Measurements from ENCODE around the gene WNT3.
"Not testable (repeated sequence)": the region's sequence is repeated elsewhere in the genome, so short reads cannot be mapped to it uniquely, and the experiment has no call there.

Gene WNT3

DNA sequence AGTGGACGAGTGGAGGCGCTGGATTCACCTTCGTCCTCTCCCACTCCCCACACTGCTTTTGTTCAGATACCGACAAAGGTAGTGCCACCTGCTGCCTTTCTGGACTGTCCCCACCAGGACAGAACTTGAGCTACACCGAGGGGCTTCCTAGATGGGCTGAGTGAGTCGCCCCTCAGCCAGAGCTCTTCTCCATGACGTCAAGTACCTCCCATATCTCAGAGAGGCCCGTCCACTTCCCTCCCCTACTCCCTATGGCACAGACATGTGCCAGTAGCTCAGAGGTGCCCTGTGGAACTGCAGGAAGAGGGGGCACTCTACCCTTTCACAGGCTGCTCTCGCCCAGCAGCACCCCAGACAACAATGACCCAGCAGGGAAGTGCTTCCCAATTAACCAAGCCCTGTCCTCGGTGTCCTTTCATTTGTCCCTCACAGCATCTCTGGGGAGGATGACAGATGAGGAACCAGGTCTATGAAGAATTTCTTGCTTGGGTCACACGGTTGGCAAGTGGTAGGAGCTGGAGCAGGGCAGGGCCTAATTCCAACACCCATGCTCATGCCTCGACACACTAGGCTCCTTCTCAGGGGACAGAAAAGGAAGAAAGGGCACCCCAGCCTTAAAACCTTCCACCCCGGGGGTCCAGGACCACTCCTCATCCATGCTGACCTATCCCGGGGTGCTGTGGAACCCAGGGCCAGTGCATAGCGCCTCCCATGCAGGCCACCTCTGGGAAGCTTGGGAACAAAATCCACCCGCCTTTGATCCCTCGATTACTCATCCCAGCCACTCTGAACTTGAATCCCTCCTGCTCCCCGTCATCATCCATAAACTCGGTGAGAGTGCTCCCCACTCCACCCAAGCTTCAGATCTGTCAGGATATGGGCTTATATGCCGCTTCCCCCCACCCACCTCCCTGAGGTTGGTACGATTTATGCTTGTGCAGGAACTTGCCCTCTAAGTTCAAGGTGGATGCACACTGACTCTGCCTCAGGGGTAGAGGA is 51.7 kb downstream of the WNT3 start:
- DNase-seq (ENCODE audit: low read depth in 3 of 3, low spot score in 1 of 3): no peak

DNA sequence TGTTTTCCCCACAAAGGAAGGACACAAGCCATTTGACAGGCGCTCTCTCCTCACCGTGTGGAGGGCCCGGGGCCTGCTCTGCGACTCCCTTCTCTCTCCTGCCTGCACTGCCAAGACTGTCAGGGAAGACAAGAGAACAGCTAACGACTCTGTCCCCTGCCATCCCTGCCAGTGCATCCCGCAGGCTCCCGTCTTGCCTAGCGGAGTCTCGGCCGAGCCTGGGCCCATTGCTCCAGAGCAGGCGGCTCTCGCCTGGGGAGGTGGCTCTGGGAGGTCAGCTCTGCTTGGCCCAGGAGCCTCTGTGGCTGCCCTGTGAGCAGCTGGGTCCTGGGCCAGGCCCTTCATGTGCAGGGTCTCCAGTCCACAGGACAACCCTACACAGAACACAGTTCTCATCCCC is 53.0 kb downstream of the WNT3 start:
- no peak for DNase-seq (ENCODE audit: low read depth in 3 of 3, low spot score in 1 of 3)

DNA sequence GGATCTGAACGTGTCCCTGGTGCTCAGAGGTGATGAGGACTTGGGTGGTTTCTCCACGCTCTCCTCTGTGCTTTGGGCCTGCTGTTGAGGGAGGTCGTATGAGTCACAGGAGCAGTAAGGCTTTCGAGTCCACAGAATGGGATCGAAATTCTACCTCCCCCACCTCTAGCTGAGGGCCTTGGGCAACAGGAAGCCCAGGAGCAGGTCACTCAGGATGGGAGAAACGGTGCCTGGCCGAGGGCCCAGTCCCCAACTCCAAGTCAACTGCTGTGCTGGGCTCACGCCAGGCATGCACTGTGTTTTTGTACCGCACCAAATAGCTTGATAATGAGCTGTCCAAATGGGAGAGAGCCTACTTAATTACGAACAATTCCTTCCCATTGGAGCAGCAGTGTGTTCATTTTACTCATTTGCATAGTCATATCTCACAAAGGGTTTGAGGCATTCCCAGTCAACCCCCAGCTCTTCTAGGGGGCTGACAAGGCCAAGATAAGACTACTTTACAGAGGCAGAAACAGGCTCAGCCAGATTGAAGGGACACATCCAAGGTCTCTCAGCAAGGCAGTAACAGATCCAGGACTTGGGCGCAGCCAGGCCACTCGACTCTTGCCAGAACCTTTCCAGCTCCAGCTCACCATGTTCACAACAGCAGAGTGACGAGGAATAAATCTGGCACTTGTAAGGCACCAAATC is 53.6 kb downstream of the WNT3 start:
- DNase-seq (ENCODE audit: low read depth in 3 of 3, low spot score in 1 of 3): no peak

DNA sequence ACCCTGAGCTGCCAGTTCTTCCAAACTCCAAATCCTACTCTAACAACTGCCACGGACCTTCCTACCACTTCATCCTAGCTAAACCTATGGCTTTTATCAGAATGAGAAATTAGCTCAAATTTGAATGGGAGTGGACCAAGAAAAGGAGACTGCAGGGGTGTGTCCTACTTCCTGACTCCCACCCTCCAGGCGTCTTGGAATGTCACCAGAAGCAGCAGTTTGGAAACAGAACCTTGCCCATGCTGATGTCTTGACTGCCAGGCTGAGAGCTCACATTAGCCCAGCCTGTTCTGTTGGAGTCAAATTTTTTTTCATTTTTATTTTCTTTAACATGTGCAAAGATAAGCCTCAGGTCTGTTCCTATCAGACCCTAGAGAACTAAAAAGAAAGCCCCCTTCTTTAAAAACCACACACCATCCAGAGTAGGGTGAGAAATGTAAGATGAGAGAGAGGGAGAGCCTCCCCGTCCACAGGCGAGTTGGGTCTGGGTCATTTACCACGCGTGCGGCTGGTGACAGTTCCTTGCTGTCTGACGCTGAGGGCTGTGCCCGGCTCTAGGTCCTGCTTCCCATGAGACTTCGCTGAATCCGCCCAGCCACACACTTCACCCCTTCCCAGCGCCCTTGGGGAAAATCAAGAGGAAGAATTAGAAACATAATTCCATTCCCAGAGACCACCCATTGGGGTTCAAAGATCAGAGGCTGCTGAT is 54.3 kb downstream of the WNT3 start:
- no peak for DNase-seq (ENCODE audit: low read depth in 3 of 3, low spot score in 1 of 3)

DNA sequence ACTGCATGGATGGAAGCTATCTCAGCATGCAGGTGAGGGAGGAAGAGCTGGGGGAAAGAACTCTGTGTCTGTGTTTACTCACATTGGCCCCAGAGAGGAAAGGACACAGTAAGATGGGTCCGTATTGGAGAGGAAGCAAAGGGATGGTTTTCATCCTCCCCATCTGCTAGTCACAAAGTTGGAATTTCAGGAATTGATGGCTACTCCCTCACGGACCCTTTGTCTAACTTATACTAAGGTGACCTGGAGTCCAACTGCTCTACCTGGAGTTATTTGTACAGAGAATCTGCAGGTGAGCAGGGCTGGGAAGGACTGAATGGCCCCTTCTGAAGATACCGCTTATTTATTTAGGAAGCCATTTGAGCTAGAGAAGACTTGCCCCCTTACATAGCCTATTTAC is 55.1 kb downstream of the WNT3 start:
- DNase-seq (ENCODE audit: low read depth in 3 of 3, low spot score in 1 of 3): no peak

DNA sequence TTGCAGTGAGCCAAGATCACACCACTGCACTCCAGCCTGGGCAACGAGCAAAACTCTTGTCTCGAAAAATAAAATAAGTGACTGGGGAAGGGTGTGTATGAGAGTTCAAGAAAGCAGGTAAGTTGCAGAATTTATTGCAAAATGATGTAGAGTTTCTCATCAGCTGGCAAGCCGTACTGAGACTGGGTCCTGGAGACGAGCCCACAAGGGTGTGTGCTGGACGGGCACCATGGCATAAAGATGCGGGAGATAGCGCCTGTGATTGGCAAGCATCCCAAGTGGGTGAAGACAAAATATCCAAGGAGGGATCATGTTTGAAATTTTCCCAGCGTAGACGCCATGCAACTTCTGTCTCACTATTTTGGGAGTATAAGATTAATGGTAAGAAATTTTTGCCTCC is 59.4 kb downstream of the WNT3 start:
- DNase-seq (ENCODE audit: low read depth in 3 of 3, low spot score in 1 of 3): no peak

DNA sequence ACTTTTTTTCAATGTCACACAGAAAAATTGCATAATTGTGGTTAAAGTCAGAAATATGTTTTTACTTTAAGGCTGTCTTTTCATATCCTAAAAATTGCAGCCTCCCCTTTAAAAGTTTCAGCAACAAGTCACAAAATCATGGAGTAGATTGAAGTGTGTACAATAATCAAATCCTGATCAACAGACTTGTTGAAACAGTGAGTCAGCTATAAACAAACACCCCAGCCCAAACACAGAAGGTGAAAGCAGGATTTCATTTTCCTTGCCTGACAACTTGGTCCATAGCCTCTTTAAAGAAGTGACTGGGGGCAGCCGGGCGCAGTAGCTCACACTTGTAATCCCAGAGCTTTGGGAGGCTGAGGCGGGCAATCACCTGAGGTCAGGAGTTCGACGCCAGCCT is 59.9 kb downstream of the WNT3 start:
- DNase-seq (ENCODE audit: low read depth in 3 of 3, low spot score in 1 of 3): no peak

DNA sequence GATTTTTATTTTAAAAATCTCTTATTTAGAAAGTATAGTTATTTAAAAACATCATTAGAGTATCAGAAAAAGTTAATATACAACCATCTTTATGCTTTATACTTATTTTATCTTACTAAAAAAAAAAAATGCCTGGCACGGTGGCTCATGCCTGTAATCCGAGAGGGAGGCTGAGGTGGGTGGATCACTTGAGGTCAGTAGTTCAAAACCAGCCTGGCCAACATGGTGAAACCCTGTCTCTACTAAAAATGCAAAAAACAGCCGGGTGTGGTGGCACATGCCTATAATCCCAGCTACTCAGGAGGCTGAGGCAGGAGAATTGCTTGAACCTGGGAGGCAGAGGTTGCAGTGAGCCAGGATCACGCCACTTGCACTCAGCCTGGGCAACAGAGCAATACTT is 60.9 kb downstream of the WNT3 start:
- not testable (repeated sequence) for DNase-seq (ENCODE audit: low read depth in 3 of 3, low spot score in 1 of 3)

DNA sequence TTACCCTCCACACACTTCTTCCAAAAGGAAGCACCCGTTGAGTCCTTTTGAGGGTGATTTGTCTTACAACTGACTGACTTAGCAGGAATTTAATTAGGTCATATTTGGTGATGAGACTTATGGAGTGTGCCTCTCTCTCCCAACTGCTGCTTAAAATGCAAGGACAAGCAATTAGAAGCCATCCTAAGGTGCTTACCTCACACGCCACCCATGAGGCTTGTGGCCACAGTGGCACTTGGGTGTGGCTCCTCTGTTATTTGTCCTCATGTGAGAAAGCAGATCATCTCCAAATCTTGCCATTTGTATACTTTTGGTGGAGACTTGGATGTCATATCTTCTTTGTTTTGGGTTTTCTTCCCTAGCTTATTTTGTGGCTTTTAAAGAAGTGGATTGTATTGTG is 61.6 kb downstream of the WNT3 start:
- no peak for DNase-seq (ENCODE audit: low read depth in 3 of 3, low spot score in 1 of 3)

DNA sequence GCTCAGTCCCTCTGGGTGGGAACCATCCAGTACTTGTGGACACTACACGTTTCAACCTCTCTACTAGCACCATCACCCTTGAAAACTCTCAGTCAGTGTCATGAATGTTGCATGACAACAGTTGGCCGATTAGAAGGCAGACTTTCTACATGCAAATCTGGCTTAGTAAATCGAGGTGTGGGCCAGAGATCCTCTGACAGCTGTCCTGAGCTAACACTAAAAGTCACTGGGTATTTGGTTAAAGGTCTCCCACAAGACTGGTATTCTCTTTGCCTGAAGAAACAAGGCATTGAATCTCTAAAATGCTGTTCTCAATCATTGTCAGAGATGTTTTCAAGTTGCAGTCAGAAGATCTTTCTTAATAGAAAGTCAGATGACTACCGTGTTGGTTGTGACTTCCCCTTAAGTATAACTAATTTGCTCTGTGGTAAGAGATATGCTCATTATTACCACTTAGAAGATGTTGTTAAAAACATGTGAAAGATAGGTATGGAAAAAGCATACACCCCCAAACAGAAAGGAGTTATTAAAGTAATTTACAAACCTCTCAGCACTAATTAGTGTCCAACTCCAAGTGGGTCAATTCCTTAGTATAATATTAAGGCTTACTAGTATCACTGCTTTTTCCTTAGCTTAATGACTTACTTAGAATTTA is 62.3 kb downstream of the WNT3 start:
- no peak for DNase-seq (ENCODE audit: low read depth in 3 of 3, low spot score in 1 of 3)

DNA sequence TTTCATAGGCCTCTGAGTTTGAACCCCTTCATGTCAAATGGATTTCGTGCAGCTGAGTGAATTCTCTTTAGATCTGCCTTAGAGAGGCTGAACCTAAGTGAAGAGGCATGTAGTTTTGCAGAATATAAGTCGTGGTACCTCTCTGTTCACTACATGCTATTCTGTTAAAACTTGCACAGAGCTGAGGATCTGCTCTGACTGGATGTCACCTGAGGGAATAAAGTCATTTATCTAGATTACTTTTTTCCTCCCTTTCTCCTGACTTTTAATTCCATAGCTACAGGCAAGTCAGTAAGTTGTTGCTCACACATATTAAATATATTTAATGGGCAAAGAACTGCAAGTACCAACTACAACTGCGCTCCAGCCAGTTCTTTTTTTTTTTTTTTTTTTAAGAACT is 64.7 kb downstream of the WNT3 start:
- no peak for DNase-seq (ENCODE audit: low read depth in 3 of 3, low spot score in 1 of 3)

DNA sequence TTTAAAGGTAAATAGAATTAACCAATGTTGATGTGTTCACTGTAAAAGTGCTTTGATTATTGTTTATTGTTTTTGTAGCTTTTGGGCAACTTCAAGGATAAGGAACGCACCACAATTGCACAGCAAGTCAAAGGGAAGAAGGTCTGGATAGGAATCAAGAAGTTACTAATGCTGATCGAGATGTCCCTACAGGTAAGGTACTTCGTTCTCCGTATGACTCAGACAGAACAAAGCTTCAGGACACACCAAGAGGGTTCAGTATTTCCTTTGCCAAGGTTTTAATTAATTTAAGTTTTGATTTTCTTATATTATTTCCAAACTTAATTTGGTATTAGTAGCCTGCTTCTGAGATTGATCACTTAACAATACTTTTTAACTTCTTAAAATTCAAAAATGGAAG is 67.1 kb downstream of the WNT3 start:
- DNase-seq (ENCODE audit: low read depth in 3 of 3, low spot score in 1 of 3): no peak

DNA sequence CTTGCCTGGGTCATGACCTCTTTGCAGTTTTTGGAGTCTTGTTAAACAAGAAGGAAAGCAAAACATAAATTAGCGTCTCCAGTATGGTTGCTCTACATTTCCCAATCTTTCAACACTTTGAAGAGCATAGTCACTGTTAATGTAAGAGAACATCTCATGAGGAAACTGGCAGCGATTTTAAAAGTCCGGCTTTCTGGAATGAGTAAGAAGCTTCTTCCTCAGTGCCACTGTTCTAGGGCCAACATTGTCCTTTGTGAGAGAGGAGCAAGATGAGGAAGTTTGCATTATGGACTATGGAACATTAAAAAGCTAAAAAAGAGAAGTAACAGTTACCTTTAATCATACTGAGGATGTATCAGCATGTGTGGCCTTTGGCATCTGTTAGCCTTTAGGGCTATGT is 73.1 kb downstream of the WNT3 start:
- DNase-seq (ENCODE audit: low read depth in 3 of 3, low spot score in 1 of 3): no peak

DNA sequence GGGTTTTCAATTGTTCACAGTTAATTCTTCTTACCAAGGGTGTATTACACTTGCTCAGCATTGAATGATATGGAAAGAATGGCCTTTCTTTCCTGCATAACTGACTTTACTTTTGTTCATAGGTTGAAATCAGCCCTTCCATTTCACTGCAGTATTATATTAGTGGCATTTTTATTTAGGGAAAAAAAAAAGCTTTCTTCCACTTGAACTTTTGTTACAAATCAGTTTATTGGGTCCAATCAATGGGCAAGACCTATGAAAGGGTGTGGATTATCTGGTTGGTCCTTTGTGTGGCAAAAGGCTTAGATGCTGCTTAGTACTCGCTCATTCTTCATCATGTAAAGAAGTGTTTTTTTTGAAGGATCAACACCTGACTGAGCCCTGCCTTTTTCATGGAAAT is 74.1 kb downstream of the WNT3 start:
- DNase-seq (ENCODE audit: low read depth in 3 of 3, low spot score in 1 of 3): no peak

DNA sequence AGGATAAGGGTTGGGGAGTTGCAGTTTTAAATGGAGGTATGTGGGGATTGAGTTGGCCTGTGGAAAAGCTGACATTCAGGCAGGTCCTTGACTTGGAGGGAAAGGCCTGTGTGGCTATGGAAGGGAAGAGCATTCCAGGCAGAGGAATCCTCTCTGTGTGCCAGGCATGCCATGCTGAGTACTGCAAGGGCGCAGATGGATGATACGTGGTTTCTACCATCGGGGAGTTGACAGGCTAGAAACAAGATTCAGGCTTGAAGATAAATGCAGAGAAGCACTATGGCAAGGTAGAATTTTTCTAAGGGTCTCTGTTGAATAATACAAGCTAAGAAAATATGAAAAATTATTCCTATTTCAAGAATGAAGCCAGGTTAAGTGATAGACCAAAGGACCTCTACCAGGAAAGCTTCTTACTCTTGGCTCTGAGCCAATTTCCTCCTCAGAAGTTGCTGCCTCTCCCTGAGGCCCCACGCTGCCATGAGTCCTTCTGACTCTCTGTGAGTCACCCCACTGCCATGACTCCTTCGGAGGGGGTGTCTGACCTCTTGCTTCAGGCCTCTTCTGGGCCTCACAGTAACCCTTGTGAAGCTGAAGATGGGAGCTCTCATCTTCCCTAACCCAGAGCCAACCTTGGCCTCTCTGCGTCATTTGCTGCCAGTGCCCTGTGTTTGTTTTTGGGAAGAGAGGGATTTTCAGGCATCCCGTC is 75.8 kb downstream of the WNT3 start:
- DNase-seq (ENCODE audit: low read depth in 3 of 3, low spot score in 1 of 3): no peak

DNA sequence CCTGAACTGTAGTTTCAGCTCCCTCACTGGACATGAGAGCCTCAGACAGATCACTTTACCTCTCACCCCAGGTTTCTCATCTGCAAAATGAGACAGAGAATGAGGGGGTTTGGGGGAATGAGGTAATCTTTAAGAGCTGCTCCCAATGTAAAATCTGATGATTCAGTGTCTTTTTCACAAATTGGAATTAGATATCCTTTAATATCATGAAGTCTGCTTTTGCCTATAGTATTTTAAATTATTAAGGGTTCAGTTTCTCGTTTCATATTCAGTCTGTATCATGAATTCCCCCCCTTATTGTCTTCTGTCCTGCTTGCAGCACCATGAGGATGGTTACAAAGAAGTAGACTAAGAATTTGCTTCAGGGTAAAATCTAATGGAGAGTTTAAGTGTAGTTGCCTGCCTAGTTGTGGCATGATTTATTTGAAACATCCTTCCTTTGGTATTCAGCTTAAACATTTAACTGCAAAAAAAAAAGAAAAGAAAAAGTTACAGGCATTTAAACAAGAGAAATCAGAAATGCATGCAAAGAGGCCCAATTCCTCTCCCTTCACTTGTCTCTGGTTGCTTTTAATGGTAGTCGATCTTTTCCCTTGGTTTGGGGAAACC is 77.3 kb downstream of the WNT3 start:
- DNase-seq (ENCODE audit: low read depth in 3 of 3, low spot score in 1 of 3): no peak

DNA sequence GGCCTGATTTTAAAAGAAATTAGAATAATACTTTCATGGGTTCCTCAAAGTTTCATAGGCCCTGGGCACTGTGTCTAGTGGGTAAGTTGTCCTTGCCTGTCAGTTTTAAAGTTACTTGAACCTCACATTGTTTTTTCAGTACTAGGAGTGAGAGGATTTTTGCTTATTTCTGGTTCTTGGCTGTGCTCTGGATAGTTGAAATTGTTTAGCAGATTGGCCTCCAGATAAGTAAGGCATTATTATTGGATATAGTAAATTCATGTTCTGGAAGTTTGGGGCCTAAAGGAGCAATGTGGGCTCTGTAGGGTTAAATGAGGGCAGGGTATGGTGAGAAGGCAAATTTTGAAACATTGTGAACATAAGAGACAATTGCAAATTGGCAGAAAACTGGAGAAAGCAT is 78.5 kb downstream of the WNT3 start:
- DNase-seq (ENCODE audit: low read depth in 3 of 3, low spot score in 1 of 3): no peak

DNA sequence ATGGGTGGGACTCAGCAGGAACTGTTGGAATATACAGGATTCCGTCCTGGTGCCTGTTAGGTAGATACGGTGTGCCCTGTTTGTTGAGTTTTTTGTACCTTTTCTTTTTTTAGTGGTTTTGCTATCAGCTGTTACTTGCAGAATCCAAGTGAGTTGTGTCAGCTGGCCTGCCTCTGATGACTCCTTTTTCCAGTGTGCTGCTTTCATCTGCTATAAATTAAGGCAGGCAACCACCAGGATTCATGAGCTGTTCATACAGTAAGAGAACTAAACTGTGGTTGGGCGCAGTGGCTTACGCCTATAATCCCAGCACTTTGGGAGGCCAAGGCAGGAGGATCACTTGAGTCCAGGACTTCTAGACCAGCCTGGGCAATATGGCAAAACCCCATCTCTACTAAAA is 79.9 kb downstream of the WNT3 start:
- no peak for DNase-seq (ENCODE audit: low read depth in 3 of 3, low spot score in 1 of 3)

DNA sequence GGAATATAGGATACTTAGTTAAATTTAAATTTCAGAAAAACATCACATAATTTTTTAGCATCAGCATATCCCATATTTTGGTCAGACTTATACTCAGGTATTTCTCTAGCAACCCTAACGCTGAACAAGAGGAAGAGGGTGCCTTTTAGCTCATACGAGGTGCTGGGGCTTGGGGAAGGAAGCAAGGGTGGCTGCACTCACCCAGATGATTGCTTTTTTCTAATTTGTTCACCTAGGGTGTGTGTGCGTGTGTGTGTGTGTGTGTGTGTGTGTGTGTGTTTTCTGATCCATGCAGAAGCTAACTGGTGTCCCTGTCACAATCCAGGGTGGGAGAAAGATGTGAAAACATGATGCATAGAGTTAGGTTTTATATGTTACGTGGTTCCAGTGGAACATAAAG is 81.2 kb downstream of the WNT3 start:
- DNase-seq (ENCODE audit: low read depth in 3 of 3, low spot score in 1 of 3): no peak

DNA sequence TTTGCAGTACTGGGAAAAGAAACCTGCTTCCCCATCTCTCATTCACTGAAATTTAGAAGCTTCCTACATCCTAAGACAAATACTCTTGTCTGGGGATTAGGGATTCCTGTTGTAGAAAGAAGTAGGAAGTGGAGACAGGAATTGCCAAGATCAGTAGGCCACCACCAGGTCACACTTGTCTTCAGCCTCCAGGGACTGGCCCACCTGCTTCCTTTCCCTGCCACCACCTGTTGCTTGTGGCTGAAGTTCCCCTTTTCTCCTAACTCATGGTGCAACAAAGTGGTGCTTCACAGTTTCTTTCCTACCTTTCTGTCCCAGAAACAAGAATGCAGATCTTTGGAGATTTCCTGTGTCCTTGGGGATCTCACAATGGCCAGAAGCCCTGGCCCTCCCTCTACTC is 82.4 kb downstream of the WNT3 start:
- DNase-seq (ENCODE audit: low read depth in 3 of 3, low spot score in 1 of 3): no peak
